ENCODE results near the gene DBN1. TPM values are rescaled to one million over a fixed set of nuclear protein-coding genes. Genes with fewer than 3 reads are reported as not detected.

DBN1 gene
- total and polyA plus RNA-seq, 9 of the 15 experiments (the other 6 are each of a cell fraction or from before 2014, with no cell fraction given) = 0.25 to 87.2 (median 27.9) TPM

DNA sequence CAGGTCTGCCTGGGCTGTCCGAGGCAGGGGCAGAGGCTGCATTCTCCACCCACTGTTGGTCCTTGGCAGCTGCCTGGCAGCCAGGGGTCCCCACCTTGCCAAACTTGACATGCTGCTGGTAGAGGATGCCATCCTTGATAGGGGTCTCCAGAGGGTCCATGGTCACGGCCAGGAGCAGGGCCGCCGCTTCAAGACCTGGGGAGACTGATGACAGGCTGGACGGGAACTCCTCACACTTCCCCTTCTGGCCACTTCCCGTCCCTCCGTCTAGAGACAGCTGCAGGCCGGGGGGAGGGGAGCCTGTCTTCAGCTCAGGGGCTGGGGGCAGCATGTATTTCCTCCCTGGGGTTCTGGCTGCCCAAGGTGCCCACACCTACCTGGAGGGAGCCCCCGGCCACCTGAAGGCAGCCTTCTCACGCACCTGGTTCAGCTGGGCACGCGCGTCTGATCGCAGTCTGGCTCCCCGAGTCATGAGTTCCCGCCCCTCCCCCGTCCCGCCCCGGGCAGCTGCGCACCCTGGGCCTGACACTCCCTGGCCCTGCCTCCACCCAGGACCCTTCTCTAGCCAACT lies 36.0 kb upstream of the DBN1 start, which contains the start of gene DOK3 (continued):
- no peak for TF ChIP-seq SAFB2 (IDR thresholded peaks at IDR 0.05; ENCODE audit: borderline replicate concordance, low read depth, low read length, severe bottlenecking)
- no peak for TF ChIP-seq HDGF (IDR thresholded peaks at IDR 0.05)
- no peak for TF ChIP-seq ZNF197 (CRISPR knock-in tag; IDR thresholded peaks at IDR 0.05; ENCODE audit: low read depth)
- 0 out of 2 replicates have a peak, but pooled peaks have one; percentile 59 for TF ChIP-seq NFRKB (IDR thresholded peaks at IDR 0.05; ENCODE audit: low read depth)
- peak; percentile 48 for TF ChIP-seq L3MBTL2 (IDR thresholded peaks at IDR 0.05)
- TF ChIP-seq, protein P1, sequence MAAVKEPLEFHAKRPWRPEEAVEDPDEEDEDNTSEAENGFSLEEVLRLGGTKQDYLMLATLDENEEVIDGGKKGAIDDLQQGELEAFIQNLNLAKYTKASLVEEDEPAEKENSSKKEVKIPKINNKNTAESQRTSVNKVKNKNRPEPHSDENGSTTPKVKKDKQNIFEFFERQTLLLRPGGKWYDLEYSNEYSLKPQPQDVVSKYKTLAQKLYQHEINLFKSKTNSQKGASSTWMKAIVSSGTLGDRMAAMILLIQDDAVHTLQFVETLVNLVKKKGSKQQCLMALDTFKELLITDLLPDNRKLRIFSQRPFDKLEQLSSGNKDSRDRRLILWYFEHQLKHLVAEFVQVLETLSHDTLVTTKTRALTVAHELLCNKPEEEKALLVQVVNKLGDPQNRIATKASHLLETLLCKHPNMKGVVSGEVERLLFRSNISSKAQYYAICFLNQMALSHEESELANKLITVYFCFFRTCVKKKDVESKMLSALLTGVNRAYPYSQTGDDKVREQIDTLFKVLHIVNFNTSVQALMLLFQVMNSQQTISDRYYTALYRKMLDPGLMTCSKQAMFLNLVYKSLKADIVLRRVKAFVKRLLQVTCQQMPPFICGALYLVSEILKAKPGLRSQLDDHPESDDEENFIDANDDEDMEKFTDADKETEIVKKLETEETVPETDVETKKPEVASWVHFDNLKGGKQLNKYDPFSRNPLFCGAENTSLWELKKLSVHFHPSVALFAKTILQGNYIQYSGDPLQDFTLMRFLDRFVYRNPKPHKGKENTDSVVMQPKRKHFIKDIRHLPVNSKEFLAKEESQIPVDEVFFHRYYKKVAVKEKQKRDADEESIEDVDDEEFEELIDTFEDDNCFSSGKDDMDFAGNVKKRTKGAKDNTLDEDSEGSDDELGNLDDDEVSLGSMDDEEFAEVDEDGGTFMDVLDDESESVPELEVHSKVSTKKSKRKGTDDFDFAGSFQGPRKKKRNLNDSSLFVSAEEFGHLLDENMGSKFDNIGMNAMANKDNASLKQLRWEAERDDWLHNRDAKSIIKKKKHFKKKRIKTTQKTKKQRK (IDR thresholded peaks at IDR 0.05; ENCODE audit: borderline replicate concordance, low read depth, low read length) = no peak
- TF ChIP-seq PML (IDR thresholded peaks at IDR 0.05; ENCODE audit: low read length) = no peak
- no peak for TF ChIP-seq PHB (CRISPR knock-in tag; IDR thresholded peaks at IDR 0.05)
- TF ChIP-seq EZH2 (IDR thresholded peaks at IDR 0.05; ENCODE audit: borderline replicate concordance, low read depth, low read length) = no peak
- TF ChIP-seq RHOXF2B (CRISPR knock-in tag; conservative IDR thresholded peaks at IDR 0.05) = no peak
- no peak for TF ChIP-seq ZNF175 (CRISPR knock-in tag; IDR thresholded peaks at IDR 0.05; ENCODE audit: low read depth)
- TF ChIP-seq, protein P2, sequence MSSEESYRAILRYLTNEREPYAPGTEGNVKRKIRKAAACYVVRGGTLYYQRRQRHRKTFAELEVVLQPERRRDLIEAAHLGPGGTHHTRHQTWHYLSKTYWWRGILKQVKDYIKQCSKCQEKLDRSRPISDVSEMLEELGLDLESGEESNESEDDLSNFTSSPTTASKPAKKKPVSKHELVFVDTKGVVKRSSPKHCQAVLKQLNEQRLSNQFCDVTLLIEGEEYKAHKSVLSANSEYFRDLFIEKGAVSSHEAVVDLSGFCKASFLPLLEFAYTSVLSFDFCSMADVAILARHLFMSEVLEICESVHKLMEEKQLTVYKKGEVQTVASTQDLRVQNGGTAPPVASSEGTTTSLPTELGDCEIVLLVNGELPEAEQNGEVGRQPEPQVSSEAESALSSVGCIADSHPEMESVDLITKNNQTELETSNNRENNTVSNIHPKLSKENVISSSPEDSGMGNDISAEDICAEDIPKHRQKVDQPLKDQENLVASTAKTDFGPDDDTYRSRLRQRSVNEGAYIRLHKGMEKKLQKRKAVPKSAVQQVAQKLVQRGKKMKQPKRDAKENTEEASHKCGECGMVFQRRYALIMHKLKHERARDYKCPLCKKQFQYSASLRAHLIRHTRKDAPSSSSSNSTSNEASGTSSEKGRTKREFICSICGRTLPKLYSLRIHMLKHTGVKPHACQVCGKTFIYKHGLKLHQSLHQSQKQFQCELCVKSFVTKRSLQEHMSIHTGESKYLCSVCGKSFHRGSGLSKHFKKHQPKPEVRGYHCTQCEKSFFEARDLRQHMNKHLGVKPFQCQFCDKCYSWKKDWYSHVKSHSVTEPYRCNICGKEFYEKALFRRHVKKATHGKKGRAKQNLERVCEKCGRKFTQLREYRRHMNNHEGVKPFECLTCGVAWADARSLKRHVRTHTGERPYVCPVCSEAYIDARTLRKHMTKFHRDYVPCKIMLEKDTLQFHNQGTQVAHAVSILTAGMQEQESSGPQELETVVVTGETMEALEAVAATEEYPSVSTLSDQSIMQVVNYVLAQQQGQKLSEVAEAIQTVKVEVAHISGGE (CRISPR knock-in tag; IDR thresholded peaks at IDR 0.05) = peak in 1 of 3 experiments; percentile 55; a peak in 2 of 6 replicates

Data from K562 (cell line).